ENCODE results near the gene C2CD5.
"Not testable (repeated sequence)": the region's sequence is repeated elsewhere in the genome, so short reads cannot be mapped to it uniquely, and the experiment has no call there.

- not testable (repeated sequence) for TF ChIP-seq CTCF, POLR2A (IDR thresholded peaks at IDR 0.05)
Measured at GRCh38 chr12:22554750-22555149, 10.4 kb upstream of the C2CD5 start.
